ENCODE data around the gene PTGDS. TPM values are rescaled to one million over a fixed set of nuclear protein-coding genes. Genes with fewer than 3 reads are reported as not detected.

Gene PTGDS
- total and polyA plus RNA-seq, 4 donors = 304 to 6,990 (median 1,953) TPM

- Histone ChIP-seq H3K36me3 (ENCODE audit: control insufficient read depth, insufficient read depth, low read length) (peaks cover 51% of the 10 kb centered on the region), H3K27ac (ENCODE audit: low read depth, low read length) (peak overlapping the region; percentile 94), H3K27me3 (ENCODE audit: control insufficient read depth, insufficient read depth, low read length) (no peaks in the 10 kb centered on the region), H3K4me3 (ENCODE audit: low read depth, low read length) (peak overlapping the region; percentile 65), H3K4me1 (ENCODE audit: control insufficient read depth, insufficient read depth, low read length) (peaks cover 67% of the 10 kb centered on the region), H3K9me3 (ENCODE audit: control insufficient read depth, insufficient read depth, low read length) (no peaks in the 10 kb centered on the region)
- DNase-seq (ENCODE audit: low read depth in 4 of 6, low spot score in 6 of 6) = no peak
- 69% methylated on average over 2 of the region's 2 CpGs for WGBS (ENCODE audit: insufficient coverage)
Measured at GRCh38 chr9:137026384-137026783, 49.1 kb downstream of the PTGDS start.

GRCh38 chr9:137026828-137027227 lies 49.5 kb downstream of the PTGDS start:
- peak overlapping the region; percentile 65 for H3K4me3 ChIP-seq (ENCODE audit: low read depth, low read length)
- no peaks in the 10 kb centered on the region for H3K9me3 ChIP-seq (ENCODE audit: control insufficient read depth, insufficient read depth, low read length)
- H3K4me1 ChIP-seq (ENCODE audit: control insufficient read depth, insufficient read depth, low read length) = peaks cover 67% of the 10 kb centered on the region
- no peak for DNase-seq (ENCODE audit: low read depth in 4 of 6, low spot score in 6 of 6)
- WGBS (ENCODE audit: insufficient coverage) = 79% methylated on average over 4 of the region's 4 CpGs
- H3K36me3 ChIP-seq (ENCODE audit: control insufficient read depth, insufficient read depth, low read length) = peaks cover 47% of the 10 kb centered on the region
- H3K27ac ChIP-seq (ENCODE audit: low read depth, low read length) = peak overlapping the region; percentile 94
- no peaks in the 10 kb centered on the region for H3K27me3 ChIP-seq (ENCODE audit: control insufficient read depth, insufficient read depth, low read length)

GRCh38 chr9:137027369-137028262 lies 50.3 kb downstream of the PTGDS start, which contains the start of gene ABCA2:
Gene ABCA2 (minus strand): TSS chr9:137028237. CDS start chr9:137028140, 97 bp downstream.
- Histone ChIP-seq H3K4me1 (ENCODE audit: control insufficient read depth, insufficient read depth, low read length) (peaks cover 63% of the 10 kb centered on the region), H3K4me3 (ENCODE audit: low read depth, low read length) (peak within 1 kb of the TSS; percentile 65), H3K36me3 (ENCODE audit: control insufficient read depth, insufficient read depth, low read length) (peaks cover 39% of the 10 kb centered on the region), H3K27ac (ENCODE audit: low read depth, low read length) (peak within 1 kb of the TSS; percentile 94), H3K27me3 (ENCODE audit: control insufficient read depth, insufficient read depth, low read length) (no peaks in the 10 kb centered on the region), H3K9me3 (ENCODE audit: control insufficient read depth, insufficient read depth, low read length) (no peaks in the 10 kb centered on the region)
- DNase-seq (ENCODE audit: low read depth in 4 of 6, low spot score in 6 of 6) = no peak
- 2% methylated on average over 95 of the region's 95 CpGs for WGBS (ENCODE audit: insufficient coverage)

GRCh38 chr9:137028263-137029057 lies 51.2 kb downstream of the PTGDS start:
- Histone ChIP-seq H3K27ac (ENCODE audit: low read depth, low read length) (peak overlapping the region; percentile 67), H3K27me3 (ENCODE audit: control insufficient read depth, insufficient read depth, low read length) (no peaks in the 10 kb centered on the region), H3K4me1 (ENCODE audit: control insufficient read depth, insufficient read depth, low read length) (peaks cover 59% of the 10 kb centered on the region), H3K9me3 (ENCODE audit: control insufficient read depth, insufficient read depth, low read length) (no peaks in the 10 kb centered on the region), H3K4me3 (ENCODE audit: low read depth, low read length) (peak overlapping the region; percentile 46), H3K36me3 (ENCODE audit: control insufficient read depth, insufficient read depth, low read length) (peaks cover 31% of the 10 kb centered on the region)
- peak in 5 of 6 donors; percentile 50 to 91 (median 63) for DNase-seq (ENCODE audit: low read depth in 4 of 6, low spot score in 6 of 6)
- under 1% methylated on average over 96 of the region's 98 CpGs for WGBS (ENCODE audit: insufficient coverage)

GRCh38 chr9:137029058-137029936 lies 52.0 kb downstream of the PTGDS start:
- Histone ChIP-seq H3K27me3 (ENCODE audit: control insufficient read depth, insufficient read depth, low read length) (no peaks in the 10 kb centered on the region), H3K27ac (ENCODE audit: low read depth, low read length) (peak overlapping the region; percentile 40), H3K4me3 (ENCODE audit: low read depth, low read length) (peak overlapping the region; percentile 46), H3K36me3 (ENCODE audit: control insufficient read depth, insufficient read depth, low read length) (peaks cover 22% of the 10 kb centered on the region), H3K9me3 (ENCODE audit: control insufficient read depth, insufficient read depth, low read length) (no peaks in the 10 kb centered on the region), H3K4me1 (ENCODE audit: control insufficient read depth, insufficient read depth, low read length) (peaks cover 51% of the 10 kb centered on the region)
- peak in 2 of 6 donors; percentile 64 to 74 for DNase-seq (ENCODE audit: low read depth in 4 of 6, low spot score in 6 of 6)
- 23% methylated on average over 11 of the region's 19 CpGs for WGBS (ENCODE audit: insufficient coverage)

GRCh38 chr9:137030006-137030405 lies 52.7 kb downstream of the PTGDS start:
- Histone ChIP-seq H3K9me3 (ENCODE audit: control insufficient read depth, insufficient read depth, low read length) (no peaks in the 10 kb centered on the region), H3K36me3 (ENCODE audit: control insufficient read depth, insufficient read depth, low read length) (peaks cover 18% of the 10 kb centered on the region), H3K27ac (ENCODE audit: low read depth, low read length) (no peak overlapping the region), H3K4me1 (ENCODE audit: control insufficient read depth, insufficient read depth, low read length) (peaks cover 52% of the 10 kb centered on the region), H3K4me3 (ENCODE audit: low read depth, low read length) (no peak overlapping the region), H3K27me3 (ENCODE audit: control insufficient read depth, insufficient read depth, low read length) (no peaks in the 10 kb centered on the region)
- no peak for DNase-seq (ENCODE audit: low read depth in 4 of 6, low spot score in 6 of 6)
- 79% methylated on average over 15 of the region's 15 CpGs for WGBS (ENCODE audit: insufficient coverage)

- peaks cover 9% of the 10 kb centered on the region for H3K36me3 ChIP-seq (ENCODE audit: control insufficient read depth, insufficient read depth, low read length)
- WGBS (ENCODE audit: insufficient coverage) = 86% methylated on average over 64 of the region's 65 CpGs
- no peak for DNase-seq (ENCODE audit: low read depth in 4 of 6, low spot score in 6 of 6)
- H3K27ac ChIP-seq (ENCODE audit: low read depth, low read length) = no peak overlapping the region
- no peak overlapping the region for H3K4me3 ChIP-seq (ENCODE audit: low read depth, low read length)
- peaks cover 51% of the 10 kb centered on the region for H3K4me1 ChIP-seq (ENCODE audit: control insufficient read depth, insufficient read depth, low read length)
- no peaks in the 10 kb centered on the region for H3K9me3 ChIP-seq (ENCODE audit: control insufficient read depth, insufficient read depth, low read length)
- H3K27me3 ChIP-seq (ENCODE audit: control insufficient read depth, insufficient read depth, low read length) = no peaks in the 10 kb centered on the region
Measured at GRCh38 chr9:137030538-137031527, 53.5 kb downstream of the PTGDS start.

Data from spinal cord (tissue), 10 donors.